Cardiac fibroblast (primary cell): ENCODE data around the gene SDCCAG8.

Experiments
- DNase-seq, 2 donors: peaks; one replicate each; pipeline versions ENCODE4 v3.0.0 to v3.0.0-alpha.2; 2010; ENCODE audit warnings: low read depth in 2 of 2
- H3K4me3 ChIP-seq, 2 donors: replicated peaks in 1 of 2; 1 replicate in 1 of 2; 2 replicates in 1 of 2; pipeline ENCODE4 v1.5.1; 2011; ENCODE audit warnings: low read depth in 2 of 2, low read length in 2 of 2, mild to moderate bottlenecking in 2 of 2, moderate library complexity in 1 of 2
- TF ChIP-seq, protein P1 (sequence below): IDR thresholded peaks from one replicate; pipeline ENCODE4 v1.5.1; 2011; ENCODE audit warnings: low read depth, mild to moderate bottlenecking, low read length, inconsistent platforms

The SDCCAG8 gene

GRCh38 chr1:243487649-243488227 is 231.9 kb downstream of the SDCCAG8 start:
- DNase-seq, result no peak
- H3K4me3 ChIP-seq, result no peak overlapping the region
- TF ChIP-seq, protein P1, sequence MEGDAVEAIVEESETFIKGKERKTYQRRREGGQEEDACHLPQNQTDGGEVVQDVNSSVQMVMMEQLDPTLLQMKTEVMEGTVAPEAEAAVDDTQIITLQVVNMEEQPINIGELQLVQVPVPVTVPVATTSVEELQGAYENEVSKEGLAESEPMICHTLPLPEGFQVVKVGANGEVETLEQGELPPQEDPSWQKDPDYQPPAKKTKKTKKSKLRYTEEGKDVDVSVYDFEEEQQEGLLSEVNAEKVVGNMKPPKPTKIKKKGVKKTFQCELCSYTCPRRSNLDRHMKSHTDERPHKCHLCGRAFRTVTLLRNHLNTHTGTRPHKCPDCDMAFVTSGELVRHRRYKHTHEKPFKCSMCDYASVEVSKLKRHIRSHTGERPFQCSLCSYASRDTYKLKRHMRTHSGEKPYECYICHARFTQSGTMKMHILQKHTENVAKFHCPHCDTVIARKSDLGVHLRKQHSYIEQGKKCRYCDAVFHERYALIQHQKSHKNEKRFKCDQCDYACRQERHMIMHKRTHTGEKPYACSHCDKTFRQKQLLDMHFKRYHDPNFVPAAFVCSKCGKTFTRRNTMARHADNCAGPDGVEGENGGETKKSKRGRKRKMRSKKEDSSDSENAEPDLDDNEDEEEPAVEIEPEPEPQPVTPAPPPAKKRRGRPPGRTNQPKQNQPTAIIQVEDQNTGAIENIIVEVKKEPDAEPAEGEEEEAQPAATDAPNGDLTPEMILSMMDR, result no peak

GRCh38 chr1:243488459-243489157 is 232.8 kb downstream of the SDCCAG8 start:
- TF ChIP-seq, protein P1, result no peak
- no peak for DNase-seq
- H3K4me3 ChIP-seq, result no peak overlapping the region

DNA sequence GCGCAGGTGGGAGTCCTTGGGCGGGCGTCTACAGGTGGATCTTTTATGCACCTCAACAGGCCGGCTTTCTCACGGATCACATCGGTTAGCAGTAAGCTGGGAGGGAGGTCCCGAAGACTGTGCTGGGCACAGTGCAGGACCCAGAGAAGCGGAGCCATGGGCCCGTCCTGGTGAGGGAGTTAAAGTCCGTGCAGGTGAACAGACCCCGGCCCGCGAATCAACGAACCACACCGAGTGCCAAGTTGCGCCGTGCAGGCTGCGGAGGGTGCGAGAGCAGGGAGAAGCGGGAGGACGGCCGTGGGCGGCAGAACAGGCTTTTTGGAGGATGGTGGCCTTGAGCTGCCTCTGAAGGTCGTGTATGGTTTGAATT is 233.3 kb downstream of the SDCCAG8 start:
- TF ChIP-seq, protein P1, result no peak
- DNase-seq, result no peak
- no peak overlapping the region for H3K4me3 ChIP-seq

DNA sequence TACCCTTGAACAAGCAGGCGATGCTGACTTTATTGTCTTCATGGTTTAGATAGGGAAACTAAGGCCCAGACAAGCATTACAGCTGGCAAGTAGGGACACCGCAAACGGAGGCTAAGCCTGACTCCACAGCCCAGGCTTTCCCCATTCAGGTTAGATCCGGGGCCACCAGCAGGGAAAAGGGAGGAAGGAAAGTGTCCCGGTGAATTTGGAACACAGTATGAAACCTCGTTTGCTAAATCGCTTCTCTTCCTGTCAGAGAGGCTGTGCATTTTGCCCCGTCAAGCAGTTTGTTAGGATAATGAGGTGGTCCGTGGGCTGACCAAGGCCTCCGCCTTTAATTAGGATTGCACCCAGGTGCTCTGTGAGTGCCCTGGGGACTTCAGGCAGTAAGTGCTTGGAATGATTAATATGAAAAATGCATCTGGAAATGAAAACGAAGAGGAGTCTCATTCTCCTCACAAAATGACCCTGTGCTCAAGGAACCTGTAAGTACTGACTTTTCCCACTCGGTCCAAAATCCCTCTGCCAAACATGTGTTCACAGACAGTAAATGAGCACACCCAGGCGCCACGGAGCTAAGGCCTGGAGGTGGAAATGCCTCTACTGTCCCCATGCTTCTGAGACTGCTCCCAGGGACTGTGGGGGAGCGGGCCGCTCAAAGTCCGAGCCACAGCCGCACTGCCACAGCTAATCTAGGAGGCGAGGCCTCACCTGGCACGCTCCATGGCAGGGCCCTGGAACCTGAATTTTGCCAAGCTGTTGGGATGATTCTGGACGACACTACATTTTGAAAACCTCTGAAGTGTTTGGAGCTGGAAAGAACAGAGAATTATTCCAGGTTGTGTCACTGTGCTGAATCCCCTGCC is 234.1 kb downstream of the SDCCAG8 start:
- TF ChIP-seq, protein P1, result no peak

DNA sequence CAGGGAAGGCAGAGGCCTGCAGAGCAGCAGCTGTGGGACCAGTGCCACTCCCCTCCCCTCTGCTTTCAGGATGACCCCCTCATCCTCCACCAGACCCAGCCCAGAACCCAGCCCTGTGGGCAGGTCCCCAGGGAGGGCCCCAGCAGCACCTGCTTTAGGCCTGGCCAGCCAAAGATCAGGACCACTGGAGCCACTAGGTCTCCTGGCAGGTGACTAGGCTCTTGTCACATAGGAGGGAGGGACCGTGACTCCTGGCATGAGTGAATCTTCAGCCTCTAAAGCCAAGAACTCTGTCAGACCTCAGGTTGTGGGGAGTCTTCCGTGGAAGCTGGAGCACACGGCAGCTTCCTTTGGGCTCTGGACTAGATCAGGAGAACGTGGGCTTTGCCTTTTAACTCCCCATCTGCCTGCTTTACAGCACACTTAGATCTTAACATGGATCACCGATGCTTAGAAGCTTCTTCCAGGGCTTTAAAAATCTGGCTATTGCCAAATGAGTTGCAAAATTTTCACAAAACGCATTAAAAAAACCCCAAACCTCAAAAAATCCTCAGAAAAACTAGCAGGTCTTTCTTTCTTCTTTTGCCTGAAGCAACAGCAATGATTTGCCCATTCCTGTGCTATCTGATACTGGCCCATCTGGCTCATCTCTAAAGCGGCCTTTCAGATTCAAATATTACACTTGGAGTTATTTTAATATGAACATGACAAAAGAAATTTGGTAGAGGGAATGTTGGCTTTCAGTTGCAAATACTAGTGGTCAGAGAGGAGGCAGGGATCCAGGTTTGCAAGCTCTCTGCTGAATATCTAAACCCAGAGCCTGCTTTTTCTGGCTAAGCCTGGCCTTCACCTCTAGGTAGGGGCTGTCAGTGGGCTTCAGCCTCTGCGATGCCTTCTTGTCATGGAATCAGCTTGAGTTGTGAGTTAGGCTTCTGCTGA is 235.2 kb downstream of the SDCCAG8 start:
- no peak overlapping the region for H3K4me3 ChIP-seq
- peak in 1 of 2 donors; percentile 55 for DNase-seq
- TF ChIP-seq, protein P1, result no peak

More for the DNA sequence above, 234.1 kb downstream of the SDCCAG8 start:
- no peak overlapping the region for H3K4me3 ChIP-seq
- DNase-seq, result no peak
